Dedifferentiated amniotic fluid mesenchymal stem cell (primary cell): ENCODE results near the gene DIPK1A.

ENCODE experiments used
- DNase-seq: peaks from one replicate; pipeline ENCODE4 v3.0.0-alpha.2; 2016; ENCODE audit errors: extremely low spot score

Gene DIPK1A

GRCh38 chr1:92842082-92843045 lies 118.9 kb downstream of the DIPK1A start:
- DNase-seq, result no peak

- DNase-seq, result no peak
Observed at GRCh38 chr1:92840600-92840999, 120.7 kb downstream of the DIPK1A start.

GRCh38 chr1:92839442-92839841 lies 121.8 kb downstream of the DIPK1A start:
- DNase-seq, result no peak

GRCh38 chr1:92838519-92838918 lies 122.7 kb downstream of the DIPK1A start:
- DNase-seq, result no peak

- no peak for DNase-seq
Observed at GRCh38 chr1:92837062-92837461, 124.2 kb downstream of the DIPK1A start.

GRCh38 chr1:92834617-92835016 lies 126.6 kb downstream of the DIPK1A start:
- no peak for DNase-seq

- DNase-seq, result no peak
Observed at GRCh38 chr1:92833840-92834239, 127.4 kb downstream of the DIPK1A start.

- peak; percentile 23 for DNase-seq
Observed at GRCh38 chr1:92832537-92833114, 128.6 kb downstream of the DIPK1A start.

- DNase-seq, result peak; percentile 97
Observed at GRCh38 chr1:92831762-92832536, 129.3 kb downstream of the DIPK1A start, which contains the start of gene RPL5. Gene RPL5, plus strand, starts transcription at chr1:92832040. Its CDS starts 75 bp downstream, at chr1:92832115.

GRCh38 chr1:92831368-92831761 lies 129.9 kb downstream of the DIPK1A start:
- no peak for DNase-seq

GRCh38 chr1:92826792-92827191 lies 134.5 kb downstream of the DIPK1A start:
- no peak for DNase-seq

- DNase-seq, result peak; percentile 16
Observed at GRCh38 chr1:92822879-92823278, 138.4 kb downstream of the DIPK1A start.

GRCh38 chr1:92820551-92820950 lies 140.7 kb downstream of the DIPK1A start:
- DNase-seq, result no peak

GRCh38 chr1:92820024-92820423 lies 141.2 kb downstream of the DIPK1A start:
- no peak for DNase-seq

GRCh38 chr1:92817986-92818764 lies 143.1 kb downstream of the DIPK1A start:
- DNase-seq, result no peak

- no peak for DNase-seq
Observed at GRCh38 chr1:92817137-92817697, 144.0 kb downstream of the DIPK1A start.

- DNase-seq, result no peak
Observed at GRCh38 chr1:92816732-92817131, 144.5 kb downstream of the DIPK1A start.

GRCh38 chr1:92808381-92808780 lies 152.9 kb downstream of the DIPK1A start:
- no peak for DNase-seq

GRCh38 chr1:92805216-92805615 lies 156.0 kb downstream of the DIPK1A start:
- no peak for DNase-seq

GRCh38 chr1:92804721-92805201 lies 156.5 kb downstream of the DIPK1A start:
- peak; percentile 70 for DNase-seq
